IMR-90 (cell line): Measurements from ENCODE around the gene MPRIP. TPM values are rescaled to one million over a fixed set of nuclear protein-coding genes. Genes with fewer than 3 reads are reported as not detected.

Source experiments
- ATAC-seq: fragments of 200-7000 bp; cut with Tn5 transposase; 2 replicates; pipeline ENCODE4 v1.9.1; 2020; ENCODE audit warnings: low read depth, mild to moderate bottlenecking, moderate library complexity
- BruUV-seq: library from RNA; stranded (reverse); fragments of 400-500 nt; replicated peaks from 2 replicates; lab custom pipeline; 2021; lab: Mats Ljungman, UMichigan
- CTCF ChIA-PET: fragments of 300-600 bp; formaldehyde crosslinking; extraction: SDS; loops from one replicate; lab custom pipeline; 2021; ENCODE audit warnings: antibody characterized with exemption; lab: Yijun Ruan, JAX
- POLR2A ChIA-PET: fragments of 300-600 bp; sonication (Branson Sonifier 250); formaldehyde crosslinking; loops from one replicate; lab custom pipeline; 2022; ENCODE audit warnings: antibody characterized with exemption; ENCODE audit not compliant: unreplicated experiment; lab: Charles Lee
- DNase-seq: peaks from one replicate; pipeline ENCODE4 v3.0.0; 2013
- H2AFZ ChIP-seq: replicated peaks from 2 replicates; pipeline ENCODE3; 2013; ENCODE audit warnings: low read length, mild to moderate bottlenecking; ENCODE audit not compliant: poor library complexity
- H2AK5ac ChIP-seq: 2 replicates; pipeline ENCODE4 v1.6.1; 2013; ENCODE audit warnings: low read depth, low read length, inconsistent platforms
- H2AK9ac ChIP-seq: replicated peaks from 2 replicates; pipeline ENCODE3; 2013; ENCODE audit warnings: mild to moderate bottlenecking, low read depth, low read length, moderate library complexity; ENCODE audit not compliant: poor library complexity
- H2BK120ac ChIP-seq: 2 replicates; pipeline ENCODE4 v1.6.1; 2013; ENCODE audit warnings: low read depth, low read length, inconsistent platforms
- H2BK15ac ChIP-seq: 3 replicates; pipeline ENCODE4 v1.6.1; 2013; ENCODE audit warnings: low read depth, low read length, inconsistent platforms
- H2BK20ac ChIP-seq: 2 replicates; pipeline ENCODE4 v1.6.1; 2013; ENCODE audit warnings: low read depth, mild to moderate bottlenecking, inconsistent platforms, low read length, moderate library complexity
- H2BK5ac ChIP-seq: 2 replicates; pipeline ENCODE4 v1.6.1; 2013; ENCODE audit warnings: mild to moderate bottlenecking, low read depth, low read length, inconsistent platforms; ENCODE audit not compliant: poor library complexity, severe bottlenecking
- H3K14ac ChIP-seq: replicated peaks from 2 replicates; pipeline ENCODE4 v1.6.1; 2013; ENCODE audit warnings: low read depth, low read length, inconsistent platforms
- H3K18ac ChIP-seq: 2 replicates; pipeline ENCODE4 v1.6.1; 2013; ENCODE audit warnings: low read depth, low read length, control low read depth
- H3K23ac ChIP-seq: 2 replicates; pipeline ENCODE4 v1.6.1; 2013; ENCODE audit warnings: low read depth, low read length, inconsistent platforms
- H3K27ac ChIP-seq: 2 replicates; pipeline ENCODE4 v1.5.1; 2013; ENCODE audit warnings: mild to moderate bottlenecking, control low read depth, low read length; ENCODE audit not compliant: insufficient read depth
- H3K27me3 ChIP-seq: 2 replicates; pipeline ENCODE4 v1.6.1; 2013; ENCODE audit warnings: low read length; ENCODE audit not compliant: control insufficient read depth, insufficient read depth
- H3K36me3 ChIP-seq: 2 replicates; pipeline ENCODE4 v1.6.1; 2013; ENCODE audit warnings: low read length, mixed read lengths; ENCODE audit not compliant: control insufficient read depth, insufficient read depth
- H3K4ac ChIP-seq: 2 replicates; pipeline ENCODE4 v1.6.1; 2013; ENCODE audit warnings: low read depth, low read length, inconsistent platforms
- H3K4me1 ChIP-seq: 2 replicates; pipeline ENCODE4 v1.6.1; 2013; ENCODE audit warnings: low read length, mixed read lengths; ENCODE audit not compliant: control insufficient read depth, insufficient read depth
- H3K4me2 ChIP-seq: 2 replicates; pipeline ENCODE4 v1.6.1; 2013; ENCODE audit warnings: low read depth, mild to moderate bottlenecking, control low read depth, low read length, moderate library complexity
- H3K4me3 ChIP-seq: 2 replicates; pipeline ENCODE4 v1.5.1; 2013; ENCODE audit warnings: low read depth, mild to moderate bottlenecking, control low read depth, low read length, moderate library complexity; ENCODE audit not compliant: insufficient read depth
- H3K56ac ChIP-seq: 2 replicates; pipeline ENCODE4 v1.6.1; 2013; ENCODE audit warnings: low read length, inconsistent platforms; ENCODE audit not compliant: insufficient read depth; ENCODE audit errors: extremely low read depth
- H3K79me1 ChIP-seq, 2 experiments: 2 replicates each; pipeline ENCODE4 v1.6.1; 2013; ENCODE audit warnings: low read length in 2 of 2, inconsistent platforms in 1 of 2, low read depth in 1 of 2
- H3K9ac ChIP-seq: 2 replicates; pipeline ENCODE4 v1.6.1; 2013; ENCODE audit warnings: low read depth, low read length, control low read depth
- H3K9me1 ChIP-seq: 2 replicates; pipeline ENCODE4 v1.6.1; 2013; ENCODE audit warnings: low read length, inconsistent platforms; ENCODE audit not compliant: insufficient read depth
- H3K9me3 ChIP-seq: 2 replicates; pipeline ENCODE4 v1.6.1; 2013; ENCODE audit warnings: low read length; ENCODE audit not compliant: control insufficient read depth, insufficient read depth
- H4K20me1 ChIP-seq: 2 replicates; pipeline ENCODE4 v1.6.1; 2013; ENCODE audit warnings: low read length, inconsistent platforms; ENCODE audit not compliant: insufficient read depth
- H4K5ac ChIP-seq: 2 replicates; pipeline ENCODE4 v1.6.1; 2013; ENCODE audit warnings: mild to moderate bottlenecking, low read depth, low read length, control low read depth
- H4K8ac ChIP-seq, 2 experiments: 2 replicates each; pipeline ENCODE4 v1.6.1; 2013; ENCODE audit warnings: low read depth in 2 of 2, low read length in 2 of 2, control low read depth in 1 of 2, inconsistent platforms in 1 of 2
- H4K91ac ChIP-seq: 2 replicates; pipeline ENCODE4 v1.6.1; 2013; ENCODE audit warnings: low read depth, low read length, inconsistent platforms; ENCODE audit not compliant: insufficient read depth
- CTCF ChIP-seq: conservative IDR thresholded peaks from 2 replicates; pipeline ENCODE4 v1.5.1; 2012; ENCODE audit warnings: mild to moderate bottlenecking, low read depth, low read length, improper control_type of control experiment
- MAZ ChIP-seq: IDR thresholded peaks from 2 replicates; pipeline ENCODE4 v1.6.1; 2012; ENCODE audit warnings: low read depth, mild to moderate bottlenecking, low read length, improper control_type of control experiment, moderate library complexity, borderline replicate concordance
- NFE2L2 ChIP-seq: fragments of 150-350 bp; IDR thresholded peaks from 2 replicates; pipeline ENCODE4 v1.6.1; 2016; ENCODE audit warnings: low read depth, mild to moderate bottlenecking, low read length
- RCOR1 ChIP-seq: IDR thresholded peaks from 2 replicates; pipeline ENCODE4 v1.6.1; 2012; ENCODE audit warnings: mild to moderate bottlenecking, low read length, improper control_type of control experiment; ENCODE audit not compliant: insufficient replicate concordance
- RFX5 ChIP-seq: IDR thresholded peaks from 2 replicates; pipeline ENCODE4 v1.8.0; 2012; ENCODE audit warnings: low read depth, mild to moderate bottlenecking, low read length, moderate library complexity
- WGBS, 2 experiments: methylation state at CpG; one replicate each; pipeline versions ENCODE4 v1.1.5 to v1.1.7; 2013; ENCODE audit warnings: missing lambda C conversion rate in 2 of 2; ENCODE audit not compliant: insufficient read length in 1 of 2; ENCODE audit errors: extremely low coverage in 2 of 2; 5-methylcytosine and 5-hydroxymethylcytosine counted together
- dilution Hi-C: fragments of 300-500 bp; cut with HindIII; formaldehyde crosslinking; loops from one replicate; pipeline ENCODE4 v1.14.3; 2018; ENCODE audit warnings: low sequenced_read_pairs; ENCODE audit not compliant: unreplicated experiment
- in situ Hi-C: fragments of 300-500 bp; cut with MboI; formaldehyde crosslinking; loops from 3 replicates; pipeline ENCODE4 v1.14.3; 2019; ENCODE audit warnings: low sequenced_read_pairs, inconsistent platforms, mixed read lengths
- intact Hi-C: fragments of 100-400 bp; cut with micrococcal nuclease; formaldehyde crosslinking; loops from 2 replicates; pipeline ENCODE4 v1.10.0; 2022
- polyA plus RNA-seq, 3 experiments: library from polyadenylated mRNA; depleted of rRNA; stranded (reverse); fragments of >200 nt; gene quantifications; 2 replicates each; pipeline ENCODE4 v1.2.3, GENCODE V29; 2012; ENCODE audit warnings: low replicate concordance in 1 of 3
- total RNA-seq: library from RNA; depleted of rRNA; stranded (reverse); fragments of >200 nt; gene quantifications from 2 replicates; pipeline ENCODE4 v1.2.3, GENCODE V29; 2012

MPRIP gene
- total and polyA plus RNA-seq, 2 of the 4 experiments (the other 2 are of a cell fraction): 111 to 149 TPM

- no peak overlapping the region for H2BK20ac ChIP-seq
- H4K5ac ChIP-seq: no peak overlapping the region
- TF ChIP-seq MAZ (no peak), CTCF (no peak), NFE2L2 (no peak), RCOR1 (no peak), RFX5 (no peak)
- H3K27ac ChIP-seq: no peak overlapping the region
- no peak overlapping the region for H2AK5ac ChIP-seq
- intact Hi-C loops (no loop called here), in situ Hi-C loops (no loop called here), dilution Hi-C loops (no loop called here)
- no peak overlapping the region for H3K56ac ChIP-seq
- ATAC-seq: no peak
- no peak overlapping the region for H2BK120ac ChIP-seq
- H2BK5ac ChIP-seq: no peak overlapping the region
- no peak overlapping the region for H2BK15ac ChIP-seq
- H3K14ac ChIP-seq: no peak overlapping the region
- H3K27me3 ChIP-seq: no peaks in the 10 kb centered on the region
- no peak for DNase-seq
- H3K4me1 ChIP-seq: peaks cover 8% of the 10 kb centered on the region
- no peak overlapping the region for H4K8ac ChIP-seq
- H3K4ac ChIP-seq: no peak overlapping the region
- BruUV-seq: no TSS peak
- ChIA-PET CTCF (no interaction called here), POLR2A (no interaction called here)
- H3K4me2 ChIP-seq: no peak overlapping the region
- no peaks in the 10 kb centered on the region for H3K9me3 ChIP-seq
- H3K9ac ChIP-seq: no peak overlapping the region
- no peak overlapping the region for H3K18ac ChIP-seq
- no peak overlapping the region for H2AK9ac ChIP-seq
- no peak overlapping the region for H3K4me3 ChIP-seq
- H3K9me1 ChIP-seq: no peaks in the 10 kb centered on the region
- whole genome bisulfite sequencing, 2 experiments: 80% methylated on average over 7 of the region's 30 CpGs; no CpG with 5 or more reads in 1 of the 2 experiments
- no peak overlapping the region for H3K23ac ChIP-seq
- peaks cover 57% of the 10 kb centered on the region for H3K36me3 ChIP-seq
- H2AFZ ChIP-seq: no peak overlapping the region
- H4K91ac ChIP-seq: no peak overlapping the region
- H4K20me1 ChIP-seq: peaks cover 25% of the 10 kb centered on the region
- H3K79me1 ChIP-seq: peaks cover 6 to 46% of the 10 kb centered on the region in 2 experiments
Measured at GRCh38 chr17:17137731-17138585, 95.7 kb downstream of the MPRIP start.
